ENCODE data around the gene RAB39B. TPM values are rescaled to one million over a fixed set of nuclear protein-coding genes. Genes with fewer than 3 reads are reported as not detected.
"Not testable (repeated sequence)": the region's sequence is repeated elsewhere in the genome, so short reads cannot be mapped to it uniquely, and the experiment has no call there.

The RAB39B gene
- total RNA-seq, 4 donors from 2014 or later = 0.41 to 1.4 TPM; not detected in 2

GRCh38 chrX:155270969-155271368 lies 6.7 kb upstream of the RAB39B start:
- WGBS, 2 donors (ENCODE audit: low coverage in 1 of 2) = 91% methylated on average over 1 of the region's 1 CpG; no CpG with 5 or more reads in 1 of the 2 donors

GRCh38 chrX:155267995-155268394 lies 3.7 kb upstream of the RAB39B start:
- H3K27me3 ChIP-seq; DNase-seq; H3K27ac ChIP-seq; H3K36me3 ChIP-seq; H3K4me1 ChIP-seq; in situ Hi-C loops (cut with MboI; ENCODE audit: low pct_ligation_motif_present in 1 of 4, low pct_unique_long_range_greater_than_20kb in 1 of 4, low sequenced_read_pairs in 3 of 4); H3K9me3 ChIP-seq; H3K4me3 ChIP-seq; intact Hi-C loops (cut with DNase I; ENCODE audit: low total_unique reads): not testable (repeated sequence)
- 80 to 86% methylated on average over 1 of the region's 1 CpG for WGBS, 2 donors (ENCODE audit: low coverage in 1 of 2)

More at GRCh38 chrX:155270969-155271368, 6.7 kb upstream of the RAB39B start:
- H3K27ac ChIP-seq = no peak overlapping the region
- in situ Hi-C loops (cut with MboI; ENCODE audit: low pct_ligation_motif_present in 1 of 4, low pct_unique_long_range_greater_than_20kb in 1 of 4, low sequenced_read_pairs in 3 of 4) = no loop called here
- intact Hi-C loops (cut with DNase I; ENCODE audit: low total_unique reads) = no loop called here
- no peaks in the 10 kb centered on the region for H3K4me1 ChIP-seq
- no peaks in the 10 kb centered on the region for H3K27me3 ChIP-seq
- TF ChIP-seq EP300 (IDR thresholded peaks at IDR 0.05; ENCODE audit: low read depth) = no peak
- TF ChIP-seq POLR2A (IDR thresholded peaks at IDR 0.05) = no peak
- TF ChIP-seq CTCF (IDR thresholded peaks at IDR 0.05) = no peak
- TF ChIP-seq POLR2AphosphoS5 (IDR thresholded peaks at IDR 0.05) = no peak
- no peaks in the 10 kb centered on the region for H3K36me3 ChIP-seq
- H3K9me3 ChIP-seq = no peaks in the 10 kb centered on the region
- no peak overlapping the region for H3K4me3 ChIP-seq
- no peak for DNase-seq

- 75% methylated on average over 1 of the region's 1 CpG; no CpG with 5 or more reads in 1 of the 2 donors for WGBS, 2 donors (ENCODE audit: low coverage in 1 of 2)
- intact Hi-C loops (cut with DNase I; ENCODE audit: low total_unique reads) (no loop called here), in situ Hi-C loops (cut with MboI; ENCODE audit: low pct_ligation_motif_present in 1 of 4, low pct_unique_long_range_greater_than_20kb in 1 of 4, low sequenced_read_pairs in 3 of 4) (no loop called here)
- no peaks in the 10 kb centered on the region for H3K4me1 ChIP-seq
- no peak overlapping the region for H3K4me3 ChIP-seq
- H3K27me3 ChIP-seq = peaks cover 9% of the 10 kb centered on the region
- H3K36me3 ChIP-seq = no peaks in the 10 kb centered on the region
- H3K27ac ChIP-seq = no peak overlapping the region
- H3K9me3 ChIP-seq = no peaks in the 10 kb centered on the region
- DNase-seq = no peak
- TF ChIP-seq CTCF (IDR thresholded peaks at IDR 0.05) = no peak
- TF ChIP-seq POLR2AphosphoS5 (IDR thresholded peaks at IDR 0.05) = no peak
- TF ChIP-seq POLR2A (IDR thresholded peaks at IDR 0.05) = no peak
- TF ChIP-seq EP300 (IDR thresholded peaks at IDR 0.05; ENCODE audit: low read depth) = no peak
These were observed 2.1 kb upstream of the RAB39B start for GRCh38 chrX:155266439-155266838.

- Histone ChIP-seq H3K36me3 (no peaks in the 10 kb centered on the region), H3K27me3 (peaks cover 9% of the 10 kb centered on the region), H3K27ac (no peak overlapping the region), H3K4me3 (no peak overlapping the region), H3K4me1 (no peaks in the 10 kb centered on the region), H3K9me3 (no peaks in the 10 kb centered on the region)
- in situ Hi-C loops (cut with MboI; ENCODE audit: low pct_ligation_motif_present in 1 of 4, low pct_unique_long_range_greater_than_20kb in 1 of 4, low sequenced_read_pairs in 3 of 4) (no loop called here), intact Hi-C loops (cut with DNase I; ENCODE audit: low total_unique reads) (no loop called here)
- DNase-seq = no peak
- no peak for TF ChIP-seq POLR2A (IDR thresholded peaks at IDR 0.05)
- TF ChIP-seq EP300 (IDR thresholded peaks at IDR 0.05; ENCODE audit: low read depth) = no peak
- TF ChIP-seq POLR2AphosphoS5 (IDR thresholded peaks at IDR 0.05) = no peak
- TF ChIP-seq CTCF (IDR thresholded peaks at IDR 0.05) = no peak
- 20 to 42% methylated on average over 1 to 5 of the region's 5 CpGs for WGBS, 2 donors (ENCODE audit: low coverage in 1 of 2)
These were observed 1.1 kb downstream of the RAB39B start for GRCh38 chrX:155262970-155263754.
